Measurements from ENCODE around the gene TES. TPM values are rescaled to one million over a fixed set of nuclear protein-coding genes. Genes with fewer than 3 reads are reported as not detected.

TES gene
- total and polyA plus RNA-seq, 2 of the 13 experiments (the other 11 are each of a cell fraction or from before 2014, with no cell fraction given): 21.6 to 23.0 TPM

DNA sequence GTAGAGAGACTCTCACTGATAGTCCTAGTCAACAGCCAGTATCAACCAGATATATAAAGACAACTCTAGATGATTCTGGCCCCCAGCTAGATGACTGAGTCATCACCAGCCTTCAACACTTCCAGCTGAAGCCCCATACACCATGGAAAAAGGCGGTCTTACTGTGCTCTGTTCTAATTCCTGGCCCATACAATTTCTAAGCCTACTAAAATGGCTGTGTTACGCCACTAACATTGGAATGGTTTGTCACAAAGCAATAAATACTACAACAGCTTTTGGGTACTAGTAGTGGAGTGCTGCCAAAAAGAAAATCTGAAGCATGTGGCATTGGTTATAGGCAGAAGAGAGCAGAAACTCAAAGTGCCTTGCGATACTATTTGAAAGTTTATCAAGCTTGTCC, 13.0 kb upstream of the TES start:
- Histone ChIP-seq H3K27ac (ENCODE audit: extremely low read length, insufficient read depth, low read length) (no peak overlapping the region), H3K79me2 (ENCODE audit: insufficient read depth, low read length) (no peaks in the 10 kb centered on the region), H3K4me2 (ENCODE audit: low read depth, low read length) (no peak overlapping the region), H2AFZ (ENCODE audit: low read length) (no peak overlapping the region), H3K9me3 (ENCODE audit: low read length) (no peaks in the 10 kb centered on the region), H3K4me3 (replicated peaks in 1 of 3; ENCODE audit: insufficient read depth in 1 of 3, low read depth in 2 of 3, low read length in 3 of 3) (no peak overlapping the region), H3K9ac (ENCODE audit: insufficient read depth, low read depth, low read length) (no peak overlapping the region), H3K36me3 (replicated peaks in 1 of 2; ENCODE audit: control insufficient read depth in 1 of 2, insufficient read depth in 2 of 2, low read length in 2 of 2) (no peaks in the 10 kb centered on the region), H3K4me1 (ENCODE audit: insufficient read depth, low read length) (no peaks in the 10 kb centered on the region), H3K27me3 (ENCODE audit: control insufficient read depth in 1 of 2, insufficient read depth in 2 of 2, low read length in 2 of 2) (no peaks in the 10 kb centered on the region), H4K20me1 (ENCODE audit: insufficient read depth, low read length) (no peaks in the 10 kb centered on the region)
- ATAC-seq (no peak), DNase-seq (ENCODE audit: low spot score) (no peak), FAIRE-seq (no peak)
- intact Hi-C loops (cut with micrococcal nuclease; ENCODE audit: unreplicated experiment): no loop called here
- in situ Hi-C loops (cut with HindIII; ENCODE audit: extremely low pct_ligation_motif_present, low pct_unique_long_range_greater_than_20kb): no loop called here
- 83% methylated on average over 3 of the region's 3 CpGs for WGBS (ENCODE audit: low lambda C conversion rate)
- ChIA-PET CTCF (ENCODE audit: low intra/inter-chr PET ratio, low total read pairs) (no interaction called here), POLR2A (no interaction called here)
- BruUV-seq (replicated peaks): no TSS peak
- TF ChIP-seq KAT7 (CRISPR knock-in tag; IDR thresholded peaks at IDR 0.05; ENCODE audit: borderline replicate concordance) (no peak), ZNF850 (CRISPR knock-in tag; conservative IDR thresholded peaks at IDR 0.05) (no peak), HDAC2 (CRISPR knock-in tag; IDR thresholded peaks at IDR 0.05) (no peak), SCMH1 (CRISPR knock-in tag; IDR thresholded peaks at IDR 0.05; ENCODE audit: borderline replicate concordance) (no peak), RBFOX2 (IDR thresholded peaks at IDR 0.05; ENCODE audit: low read depth, low read length) (no peak), ARID2 (CRISPR knock-in tag; IDR thresholded peaks at IDR 0.05; ENCODE audit: borderline replicate concordance) (no peak), ARNTL (CRISPR knock-in tag; IDR thresholded peaks at IDR 0.05) (no peak), ZNF746 (CRISPR knock-in tag; IDR thresholded peaks at IDR 0.05) (no peak), ZFP41 (CRISPR knock-in tag; IDR thresholded peaks at IDR 0.05; ENCODE audit: borderline replicate concordance) (no peak), ZNF83 (CRISPR knock-in tag; IDR thresholded peaks at IDR 0.05; ENCODE audit: borderline replicate concordance) (no peak), ZNF782 (CRISPR knock-in tag; IDR thresholded peaks at IDR 0.05; ENCODE audit: borderline replicate concordance) (no peak)
- TF ChIP-seq, protein P1, sequence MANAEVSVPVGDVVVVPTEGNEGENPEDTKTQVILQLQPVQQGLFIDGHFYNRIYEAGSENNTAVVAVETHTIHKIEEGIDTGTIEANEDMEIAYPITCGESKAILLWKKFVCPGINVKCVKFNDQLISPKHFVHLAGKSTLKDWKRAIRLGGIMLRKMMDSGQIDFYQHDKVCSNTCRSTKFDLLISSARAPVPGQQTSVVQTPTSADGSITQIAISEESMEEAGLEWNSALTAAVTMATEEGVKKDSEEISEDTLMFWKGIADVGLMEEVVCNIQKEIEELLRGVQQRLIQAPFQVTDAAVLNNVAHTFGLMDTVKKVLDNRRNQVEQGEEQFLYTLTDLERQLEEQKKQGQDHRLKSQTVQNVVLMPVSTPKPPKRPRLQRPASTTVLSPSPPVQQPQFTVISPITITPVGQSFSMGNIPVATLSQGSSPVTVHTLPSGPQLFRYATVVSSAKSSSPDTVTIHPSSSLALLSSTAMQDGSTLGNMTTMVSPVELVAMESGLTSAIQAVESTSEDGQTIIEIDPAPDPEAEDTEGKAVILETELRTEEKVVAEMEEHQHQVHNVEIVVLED (CRISPR knock-in tag; IDR thresholded peaks at IDR 0.05; ENCODE audit: borderline replicate concordance): no peak

Data from HepG2 (cell line).